Small intestine (tissue), 7 donors: ENCODE measurements around the gene TCFL5. TPM values are rescaled to one million over a fixed set of nuclear protein-coding genes. Genes with fewer than 3 reads are reported as not detected.

Experiments used
- DNase-seq, 2 donors: peaks; one replicate each; pipeline versions ENCODE4 v3.0.0 to v3.0.0-alpha.2; 2013
- FAIRE-seq: peaks from 2 replicates; lab custom pipeline; 2012; peaks lifted over from hg19 to GRCh38; lab: Jason Lieb, UNC
- H3K27ac ChIP-seq, 3 donors: one replicate each; pipeline ENCODE4 v1.5.1; 2013; ENCODE audit warnings: low read length in 2 of 3, mild to moderate bottlenecking in 2 of 3, control low read depth in 1 of 3, inconsistent platforms in 1 of 3, low read depth in 1 of 3, moderate library complexity in 1 of 3
- H3K27me3 ChIP-seq, 3 donors: one replicate each; pipeline ENCODE4 v1.6.1; 2013; ENCODE audit warnings: low read length in 3 of 3, inconsistent platforms in 1 of 3; ENCODE audit not compliant: control insufficient read depth in 3 of 3, insufficient read depth in 3 of 3
- H3K36me3 ChIP-seq, 3 donors: one replicate each; pipeline ENCODE4 v1.6.1; 2013; ENCODE audit warnings: low read length in 3 of 3, inconsistent platforms in 1 of 3, low read depth in 1 of 3, mild to moderate bottlenecking in 1 of 3, moderate library complexity in 1 of 3; ENCODE audit not compliant: control insufficient read depth in 3 of 3, insufficient read depth in 2 of 3
- H3K4me1 ChIP-seq, 3 donors: one replicate each; pipeline ENCODE4 v1.6.1; 2013; ENCODE audit warnings: low read length in 2 of 3, inconsistent platforms in 1 of 3, low read depth in 1 of 3, mild to moderate bottlenecking in 1 of 3, moderate library complexity in 1 of 3; ENCODE audit not compliant: control insufficient read depth in 3 of 3, insufficient read depth in 2 of 3
- H3K4me3 ChIP-seq, 3 donors: one replicate each; pipeline ENCODE4 v1.5.1; 2013; ENCODE audit warnings: low read length in 3 of 3, control low read depth in 1 of 3, inconsistent platforms in 1 of 3, low read depth in 1 of 3, mild to moderate bottlenecking in 1 of 3, moderate library complexity in 1 of 3
- H3K9me3 ChIP-seq, 2 donors: one replicate each; pipeline ENCODE4 v1.6.1; 2013; ENCODE audit warnings: low read depth in 1 of 2, low read length in 1 of 2; ENCODE audit not compliant: control insufficient read depth in 2 of 2, insufficient read depth in 1 of 2
- WGBS, 3 donors: extraction: QIAGEN DNeasy Blood & Tissue Kit; methylation state at CpG; one replicate each; pipeline ENCODE4 v1.1.7; 2013; 5-methylcytosine and 5-hydroxymethylcytosine counted together
- polyA plus RNA-seq, 4 donors: library from polyadenylated mRNA; stranded (reverse) in 3 of 4; unstranded in 1 of 4; fragments of 200-250 nt in 3 of 4; fragments of 120-200 nt in 1 of 4; gene quantifications; one replicate each; pipeline versions ENCODE4 v1.2.1 to v1.2.3, GENCODE V29; 2013
- donor health status: healthy with polysubstance abuse.
- donor health status: control.
- donor health status: control.
- donor health status: Bipolar disorder and iron deficiency.
- donor health status: healthy.

Gene TCFL5
- polyA plus RNA-seq, 4 donors, result 4.2 to 5.7 (median 4.6) TPM

GRCh38 chr20:62825986-62826645 is 35.5 kb downstream of the TCFL5 start:
- H3K9me3 ChIP-seq, result no peaks in the 10 kb centered on the region
- no peaks in the 10 kb centered on the region for H3K36me3 ChIP-seq
- no peak overlapping the region for H3K27ac ChIP-seq
- DNase-seq (no peak), FAIRE-seq (no peak)
- 65 to 78% (median 68%) methylated on average over 23 to 27 of the region's 27 CpGs for WGBS, 3 donors
- no peaks in the 10 kb centered on the region for H3K27me3 ChIP-seq
- peaks cover 0 to 8% (median 2%) of the 10 kb centered on the region in 3 donors for H3K4me1 ChIP-seq
- no peak overlapping the region for H3K4me3 ChIP-seq

GRCh38 chr20:62825333-62825985 is 36.2 kb downstream of the TCFL5 start:
- H3K27ac ChIP-seq, result no peak overlapping the region

GRCh38 chr20:62824476-62825332 is 36.9 kb downstream of the TCFL5 start:
- Histone ChIP-seq H3K4me1 (peaks cover 0 to 8% (median 2%) of the 10 kb centered on the region in 3 donors), H3K9me3 (no peaks in the 10 kb centered on the region), H3K36me3 (no peaks in the 10 kb centered on the region), H3K4me3 (peak overlapping the region in 2 of 3 donors; percentile 36 to 50), H3K27ac (peak overlapping the region; percentile 2 to 46 (median 30)), H3K27me3 (no peaks in the 10 kb centered on the region)
- peak; percentile 66 to 70 for DNase-seq
- WGBS, 3 donors, result 12 to 27% (median 18%) methylated on average over 26 to 36 of the region's 36 CpGs
- no peak for FAIRE-seq

More at GRCh38 chr20:62825333-62825985, 36.2 kb downstream of the TCFL5 start:
- Histone ChIP-seq H3K36me3 (no peaks in the 10 kb centered on the region), H3K4me3 (no peak overlapping the region), H3K9me3 (no peaks in the 10 kb centered on the region), H3K27me3 (no peaks in the 10 kb centered on the region), H3K4me1 (peaks cover 0 to 8% (median 2%) of the 10 kb centered on the region in 3 donors)
- no peak for FAIRE-seq
- no peak for DNase-seq
- WGBS, 3 donors, result 65 to 76% (median 72%) methylated on average over 14 to 22 of the region's 22 CpGs

GRCh38 chr20:62823688-62824475 is 37.7 kb downstream of the TCFL5 start:
- peak overlapping the region in 1 of 3 donors; percentile 2 for H3K27ac ChIP-seq
- H3K9me3 ChIP-seq, result no peaks in the 10 kb centered on the region
- H3K4me3 ChIP-seq, result no peak overlapping the region
- WGBS, 3 donors, result 85 to 90% (median 85%) methylated on average over 38 of the region's 38 CpGs
- DNase-seq, result no peak
- H3K27me3 ChIP-seq, result peaks cover 0 to 4% (median 0%) of the 10 kb centered on the region in 3 donors
- peaks cover 0 to 16% (median 2%) of the 10 kb centered on the region in 3 donors for H3K4me1 ChIP-seq
- H3K36me3 ChIP-seq, result no peaks in the 10 kb centered on the region
- no peak for FAIRE-seq

- Histone ChIP-seq H3K4me1 (peaks cover 0 to 25% (median 2%) of the 10 kb centered on the region in 3 donors), H3K27me3 (peaks cover 0 to 4% (median under 1%) of the 10 kb centered on the region in 3 donors), H3K27ac (no peak overlapping the region), H3K4me3 (no peak overlapping the region), H3K36me3 (no peaks in the 10 kb centered on the region), H3K9me3 (no peaks in the 10 kb centered on the region)
- FAIRE-seq (no peak), DNase-seq (peak; percentile 75 to 91)
- WGBS, 3 donors, result 66 to 77% (median 75%) methylated on average over 22 to 24 of the region's 24 CpGs
Observed at GRCh38 chr20:62822788-62823651, 38.6 kb downstream of the TCFL5 start.

GRCh38 chr20:62822239-62822787 is 39.3 kb downstream of the TCFL5 start:
- Histone ChIP-seq H3K27me3 (peaks cover 2 to 11% (median 6%) of the 10 kb centered on the region in 3 donors), H3K27ac (no peak overlapping the region), H3K4me1 (peaks cover 0 to 32% (median 2%) of the 10 kb centered on the region in 3 donors), H3K36me3 (no peaks in the 10 kb centered on the region), H3K9me3 (no peaks in the 10 kb centered on the region), H3K4me3 (no peak overlapping the region)
- 45 to 70% (median 49%) methylated on average over 5 to 7 of the region's 7 CpGs for WGBS, 3 donors
- FAIRE-seq, result no peak
- DNase-seq, result no peak

GRCh38 chr20:62821726-62822210 is 39.9 kb downstream of the TCFL5 start:
- Histone ChIP-seq H3K9me3 (no peaks in the 10 kb centered on the region), H3K4me1 (peaks cover 0 to 32% (median 2%) of the 10 kb centered on the region in 3 donors), H3K27me3 (peaks cover 2 to 11% (median 8%) of the 10 kb centered on the region in 3 donors), H3K4me3 (no peak overlapping the region), H3K27ac (no peak overlapping the region), H3K36me3 (no peaks in the 10 kb centered on the region)
- FAIRE-seq (no peak), DNase-seq (no peak)
- WGBS, 3 donors, result 80 to 92% (median 86%) methylated on average over 12 of the region's 12 CpGs
